ENCODE results near the gene SACM1L. TPM values are rescaled to one million over a fixed set of nuclear protein-coding genes. Genes with fewer than 3 reads are reported as not detected.
"Not testable (repeated sequence)": the region's sequence is repeated elsewhere in the genome, so short reads cannot be mapped to it uniquely, and the experiment has no call there.

The SACM1L gene
- total RNA-seq, 1 donor from 2014 or later, result 27.8 TPM

DNA sequence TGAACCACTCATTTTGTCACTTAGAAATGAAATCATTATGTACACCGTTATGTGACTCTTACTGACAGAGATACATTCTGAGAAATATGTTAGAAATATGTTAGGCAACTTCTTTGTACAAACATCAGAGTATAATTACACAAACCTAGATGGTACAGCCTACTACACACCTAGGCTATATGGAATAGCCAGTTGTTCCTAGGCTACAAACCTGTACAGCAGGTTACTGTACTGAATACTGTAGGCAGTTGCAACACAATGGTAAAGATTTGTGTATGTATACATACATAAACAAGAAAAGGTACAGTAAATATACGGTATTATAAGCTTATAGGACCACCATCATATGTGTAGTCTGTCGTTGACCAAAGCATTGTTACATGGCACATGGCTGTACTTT lies 3.7 kb downstream of the SACM1L start:
- no peak for DNase-seq (ENCODE audit: low read depth, low spot score)

DNA sequence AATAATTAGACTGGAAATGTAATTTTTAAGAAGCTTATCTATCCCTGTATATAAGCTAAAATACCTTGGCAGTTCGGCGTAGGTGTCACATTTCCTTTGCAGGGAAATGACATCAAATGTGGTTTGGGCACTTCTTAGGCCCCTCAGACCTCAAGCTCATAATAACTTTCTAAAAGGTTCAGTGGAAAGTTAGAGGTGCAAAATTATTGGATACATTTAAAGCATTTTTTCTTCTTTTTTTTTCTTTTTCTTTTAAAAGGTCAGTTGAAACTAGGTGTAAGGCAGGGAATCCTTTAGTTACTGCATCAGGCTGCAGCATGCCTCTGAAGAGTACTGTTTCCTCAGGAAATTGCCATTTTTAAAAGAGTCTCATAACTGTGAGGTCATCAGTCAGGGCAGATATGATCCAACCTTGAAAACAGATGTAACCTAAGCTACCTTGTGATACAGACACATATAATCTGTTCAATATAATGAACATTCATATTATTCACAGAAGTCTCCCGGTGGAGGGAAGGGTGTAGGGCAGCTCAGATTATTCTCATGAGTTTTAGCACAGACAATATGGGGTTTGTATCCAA lies 4.8 kb downstream of the SACM1L start:
- no peak for DNase-seq (ENCODE audit: low read depth, low spot score)

DNA sequence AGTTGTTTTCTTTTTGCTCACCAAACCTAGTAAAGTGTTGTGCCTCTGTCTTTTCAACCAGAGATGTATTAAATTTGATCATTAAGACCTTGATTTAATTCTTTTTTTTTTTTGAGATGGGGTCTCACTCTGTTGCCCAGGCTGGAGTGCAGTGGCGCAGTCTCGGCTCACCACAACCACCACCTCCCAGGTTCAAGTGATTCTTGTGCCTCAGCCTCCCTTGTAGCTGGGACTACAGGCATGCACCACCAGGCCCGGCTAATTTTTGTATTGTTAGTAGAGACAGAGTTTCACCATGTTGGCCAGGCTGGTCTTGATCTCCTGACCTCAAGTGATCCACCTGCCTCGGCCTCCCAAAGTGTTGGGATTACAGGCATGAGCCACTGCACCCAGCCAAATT lies 6.0 kb downstream of the SACM1L start:
- DNase-seq (ENCODE audit: low read depth, low spot score), result not testable (repeated sequence)

DNA sequence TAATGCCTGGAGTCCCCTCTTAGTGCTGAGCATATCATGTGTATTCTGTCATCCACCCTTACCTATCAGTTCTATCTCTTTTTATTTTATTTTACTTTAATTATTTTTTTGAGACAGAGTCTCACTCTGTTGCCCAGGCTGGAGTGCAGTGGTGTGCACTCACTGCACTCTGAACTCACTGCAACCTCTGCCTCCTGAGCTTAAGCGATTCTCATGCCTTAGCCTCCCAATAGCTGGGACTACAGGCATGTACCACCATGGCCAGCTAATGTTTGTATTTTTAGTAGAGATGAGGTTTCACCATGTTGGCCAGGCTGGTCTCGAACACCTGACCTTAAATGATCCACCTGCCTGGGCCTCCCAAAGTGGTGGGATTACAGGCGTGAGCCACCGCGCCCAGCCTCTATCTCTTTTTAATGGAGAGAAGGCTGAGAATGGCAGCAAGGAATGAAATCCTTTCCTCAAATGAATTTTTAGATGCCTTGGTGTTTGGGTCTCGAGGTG lies 11.4 kb downstream of the SACM1L start:
- no peak for DNase-seq (ENCODE audit: low read depth, low spot score)

DNA sequence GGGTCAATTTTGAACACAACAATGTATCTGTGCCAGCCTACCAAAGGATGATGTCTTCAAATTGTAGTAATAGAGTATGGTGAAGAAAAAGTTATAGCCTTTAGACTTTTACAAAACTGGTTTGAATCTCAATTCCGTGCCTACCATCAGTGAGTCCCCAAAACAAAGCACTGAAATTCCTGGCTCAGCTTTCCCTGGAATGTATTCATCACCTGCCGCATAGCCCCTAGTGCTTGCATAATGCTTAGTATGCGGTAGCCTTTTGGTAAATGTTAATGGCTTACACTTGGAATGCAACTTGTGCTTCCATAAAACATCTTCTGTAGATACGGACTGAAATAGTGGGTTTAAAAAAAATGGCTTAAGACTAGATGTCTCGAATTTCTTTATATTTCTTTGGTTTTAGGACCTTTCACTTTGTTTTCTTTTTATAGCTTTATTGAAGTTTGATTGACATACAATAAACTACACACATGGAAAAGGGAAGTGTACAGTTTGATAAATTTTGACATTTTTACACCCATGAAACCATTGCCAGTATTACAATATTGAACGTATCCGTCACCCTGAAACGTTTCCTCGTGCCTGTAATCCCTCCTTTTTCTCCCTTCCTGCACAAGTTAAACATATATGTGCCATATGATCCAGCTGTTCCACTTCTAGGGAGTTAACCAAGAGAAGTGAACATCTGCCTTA lies 12.1 kb downstream of the SACM1L start:
- DNase-seq (ENCODE audit: low read depth, low spot score), result no peak

DNA sequence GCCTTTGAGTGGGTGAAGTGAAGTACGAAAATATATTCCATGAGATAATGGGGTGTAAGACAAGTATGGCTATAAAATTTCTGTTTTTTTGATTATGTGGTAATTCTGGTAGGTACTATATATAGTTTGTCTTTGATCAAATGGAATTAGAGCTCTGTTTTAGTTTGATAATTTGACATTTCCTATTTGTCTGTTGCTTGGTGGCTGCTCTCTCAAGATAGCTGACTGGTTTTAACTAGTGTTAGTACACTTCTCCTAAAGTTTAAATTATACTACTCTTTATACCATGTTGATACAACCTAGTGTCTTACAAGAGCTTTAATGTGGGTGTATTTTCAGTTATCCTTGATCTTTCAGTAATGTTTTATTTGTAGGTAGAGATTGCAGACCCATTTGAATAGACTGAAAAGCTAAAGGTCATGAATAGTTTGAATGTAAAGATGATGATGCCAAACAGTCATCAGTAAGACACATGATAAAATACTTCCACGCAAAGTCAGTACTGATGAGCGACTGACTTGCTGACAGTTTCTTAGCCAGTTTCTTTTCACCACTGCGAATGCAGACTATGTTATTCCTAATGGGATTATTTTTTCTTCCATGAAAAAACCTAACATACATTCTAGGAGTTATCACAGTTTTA lies 15.2 kb downstream of the SACM1L start:
- DNase-seq (ENCODE audit: low read depth, low spot score), result no peak

DNA sequence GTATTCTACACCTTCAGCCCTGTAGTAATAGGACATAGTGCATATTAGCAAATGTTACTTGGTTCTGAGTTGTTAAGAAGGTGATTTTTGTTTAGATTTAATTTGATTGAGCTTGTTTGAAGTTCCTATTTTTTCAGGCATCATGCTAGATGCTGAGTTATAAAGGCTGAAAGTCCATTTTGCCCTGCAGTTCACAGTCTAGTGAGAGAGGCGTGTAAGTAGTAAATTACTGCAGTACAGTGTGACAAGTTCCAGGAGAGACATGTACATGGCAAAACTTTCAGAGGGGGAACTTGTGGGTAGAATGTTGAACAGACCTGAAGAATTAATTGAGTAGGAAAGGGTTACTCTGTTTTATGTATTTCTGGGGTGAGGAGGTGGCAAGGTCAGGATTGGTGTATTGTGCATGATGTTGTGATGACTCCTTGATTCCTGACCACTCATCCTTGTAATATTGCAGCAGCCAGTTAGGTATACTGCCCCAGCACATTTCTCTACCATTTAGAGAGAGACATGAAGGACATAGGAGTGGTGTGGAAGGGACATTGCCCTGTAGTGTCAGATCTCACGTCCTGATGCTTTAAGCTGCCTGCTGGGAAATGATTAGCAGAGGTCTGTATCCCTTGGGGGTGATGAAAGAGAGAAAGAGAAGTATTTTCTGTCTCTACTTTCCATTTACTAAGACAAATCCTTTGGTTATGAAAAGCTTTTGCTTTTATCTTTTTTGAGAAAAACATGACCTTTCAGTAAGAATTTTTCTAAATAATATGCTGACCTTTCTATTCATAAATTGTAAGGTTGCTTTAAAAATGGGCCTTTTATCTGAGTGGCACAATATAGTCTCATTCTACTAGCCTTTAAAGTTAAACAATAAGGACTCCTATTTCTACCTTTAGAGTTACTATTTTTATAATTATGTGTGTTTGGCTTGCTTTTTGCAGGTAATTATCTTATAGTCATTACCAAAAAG lies 16.9 kb downstream of the SACM1L start:
- no peak for DNase-seq (ENCODE audit: low read depth, low spot score)

DNA sequence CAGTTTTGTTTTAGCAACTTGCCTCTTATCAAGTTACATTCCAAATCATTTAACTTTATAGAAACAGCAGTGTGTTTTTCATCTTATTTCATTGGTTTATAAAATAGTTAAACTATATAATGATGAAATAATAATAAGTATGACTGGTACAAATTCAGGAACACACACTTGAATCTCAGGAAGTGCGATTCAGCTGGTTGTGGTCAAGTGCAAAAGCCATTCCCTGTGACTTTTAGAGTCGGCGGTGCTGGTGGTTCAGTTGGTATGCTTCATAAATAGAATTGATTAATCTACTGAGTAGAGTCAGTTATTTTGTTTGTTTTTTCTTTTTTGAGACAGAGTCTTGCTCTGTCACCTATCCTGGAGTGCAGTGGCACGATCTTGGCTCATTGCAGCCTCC lies 22.7 kb downstream of the SACM1L start:
- no peak for DNase-seq (ENCODE audit: low read depth, low spot score)

DNA sequence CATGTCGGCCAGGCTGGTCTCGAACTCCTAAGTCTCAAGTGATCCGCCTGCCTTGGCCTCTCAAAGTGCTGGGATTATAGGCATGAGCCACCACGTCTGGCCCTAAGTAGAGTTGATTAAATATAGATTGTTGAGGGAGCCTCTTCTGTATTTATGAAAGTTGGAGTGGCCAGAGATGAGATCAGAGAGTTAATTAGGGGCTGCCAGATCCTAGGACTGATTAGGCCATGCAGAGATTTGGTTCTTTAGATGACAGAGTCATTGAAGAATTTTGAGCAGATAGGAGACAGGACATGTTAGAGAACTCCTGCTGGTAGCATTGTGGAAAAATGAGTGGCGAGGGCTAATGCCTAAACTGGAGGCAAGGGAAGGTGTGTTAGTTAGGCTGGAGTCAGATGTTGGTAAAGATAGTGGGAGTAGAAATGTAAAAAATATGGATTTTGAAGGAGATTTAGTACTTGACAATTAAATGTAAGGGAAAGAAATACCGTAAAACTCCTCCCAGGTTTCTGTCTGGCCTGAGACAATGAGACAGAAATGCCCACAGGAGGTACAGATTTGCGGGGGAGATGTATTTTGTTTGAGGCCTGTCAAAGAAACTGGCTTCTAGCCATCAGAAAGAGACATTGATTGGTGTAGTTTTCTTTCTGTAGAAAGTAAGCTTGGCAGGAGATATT lies 23.4 kb downstream of the SACM1L start:
- DNase-seq (ENCODE audit: low read depth, low spot score), result no peak

DNA sequence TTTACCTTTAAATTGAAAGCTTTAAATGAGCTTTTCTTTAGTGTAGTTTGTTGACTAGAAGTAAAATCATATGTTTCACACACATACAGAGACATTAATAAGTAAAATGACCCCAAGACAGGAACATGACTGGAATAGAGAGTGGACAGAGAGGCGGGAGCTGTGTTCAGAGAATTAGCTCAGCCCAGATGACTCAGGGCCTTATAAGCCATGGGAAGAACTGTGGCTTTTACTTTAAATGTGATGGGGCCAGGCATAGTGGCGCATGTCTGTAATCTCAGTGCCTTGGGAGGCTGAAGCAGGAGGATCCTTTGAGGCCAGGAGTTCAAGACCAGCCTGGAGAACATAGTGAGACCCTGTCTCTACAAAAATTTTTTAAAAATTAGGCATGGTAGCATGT lies 26.7 kb downstream of the SACM1L start:
- no peak for DNase-seq (ENCODE audit: low read depth, low spot score)

DNA sequence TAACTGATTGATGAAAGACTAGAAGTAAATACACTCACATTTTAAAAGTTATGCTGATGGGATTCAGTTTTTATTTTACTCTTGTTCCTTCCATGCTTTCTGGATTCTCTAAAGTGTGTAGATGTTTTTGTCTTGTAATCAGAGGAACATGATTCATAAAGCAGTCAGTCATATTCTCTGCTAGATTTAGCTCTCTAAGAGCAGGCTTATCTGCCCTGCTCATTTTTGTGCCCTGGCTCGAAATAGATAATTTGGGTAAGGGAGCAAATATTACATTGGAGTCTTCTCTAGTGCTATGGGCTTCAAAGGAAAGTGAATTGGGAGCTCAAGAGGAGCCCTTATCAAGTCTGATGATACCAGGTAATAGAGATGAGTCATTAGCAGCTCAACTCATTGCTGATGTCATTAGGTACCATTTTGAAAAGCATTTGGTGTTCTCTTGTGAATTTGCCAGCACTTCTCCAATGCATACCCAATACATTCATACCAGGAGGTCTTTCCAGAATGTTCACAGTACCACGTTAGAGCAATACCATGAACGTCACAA lies 27.7 kb downstream of the SACM1L start:
- DNase-seq (ENCODE audit: low read depth, low spot score), result no peak

DNA sequence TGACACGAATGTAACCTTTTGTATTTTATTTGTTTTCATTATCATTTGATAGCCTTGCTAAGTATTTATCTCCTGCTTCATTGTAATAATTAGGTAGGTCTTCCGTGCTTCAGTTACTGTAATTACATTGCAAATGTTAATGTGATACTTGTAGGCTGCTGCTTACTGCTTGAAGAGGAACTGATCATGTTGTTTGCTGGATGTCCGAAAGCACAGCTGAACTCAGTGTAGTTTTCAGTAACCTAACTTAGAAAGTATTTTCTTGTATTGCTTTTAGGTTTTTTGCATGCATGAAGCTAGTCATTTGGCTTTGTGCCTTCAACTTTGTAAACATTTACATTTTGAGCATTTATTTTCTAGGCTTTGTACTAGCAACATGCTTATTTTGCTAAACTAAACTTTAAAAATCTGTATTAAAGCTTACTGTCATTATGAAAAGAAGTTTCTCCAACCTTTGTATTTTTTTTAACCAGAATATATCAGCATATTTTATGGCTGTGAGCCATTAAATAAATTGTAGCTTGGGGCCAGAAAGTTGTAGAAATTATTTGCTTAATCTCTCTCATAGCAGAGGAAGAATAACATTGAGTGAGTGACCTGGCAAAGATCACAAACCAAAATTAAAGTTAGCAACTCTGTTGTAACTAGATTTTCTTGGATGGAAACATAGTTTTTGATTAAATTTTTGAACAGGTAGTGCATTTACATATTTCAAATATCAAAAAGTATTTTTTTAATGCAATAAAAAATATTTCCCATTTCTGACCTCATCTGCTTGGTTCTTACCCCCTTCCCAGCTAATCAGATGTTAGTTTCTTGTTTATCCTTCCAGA lies 30.7 kb downstream of the SACM1L start:
- no peak for DNase-seq (ENCODE audit: low read depth, low spot score)

DNA sequence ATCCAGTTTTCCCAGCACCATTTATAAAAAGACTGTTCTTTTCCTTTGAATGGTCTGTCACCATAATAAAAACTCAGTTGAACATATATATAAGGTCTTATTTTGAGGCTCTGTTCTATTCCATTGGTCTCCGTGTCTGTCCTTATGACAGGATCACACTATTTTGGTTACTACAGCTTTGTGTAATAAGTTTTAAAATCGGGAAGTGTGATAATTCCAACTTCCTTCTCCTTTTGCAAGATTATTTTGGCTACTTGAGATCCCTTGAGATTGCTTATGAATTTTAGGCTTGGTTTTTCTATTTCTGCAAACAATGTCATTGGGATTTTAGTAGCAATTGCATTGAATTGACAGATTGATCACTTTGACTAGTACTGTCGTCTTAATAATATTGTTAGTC lies 35.7 kb downstream of the SACM1L start:
- DNase-seq (ENCODE audit: low read depth, low spot score), result no peak

DNA sequence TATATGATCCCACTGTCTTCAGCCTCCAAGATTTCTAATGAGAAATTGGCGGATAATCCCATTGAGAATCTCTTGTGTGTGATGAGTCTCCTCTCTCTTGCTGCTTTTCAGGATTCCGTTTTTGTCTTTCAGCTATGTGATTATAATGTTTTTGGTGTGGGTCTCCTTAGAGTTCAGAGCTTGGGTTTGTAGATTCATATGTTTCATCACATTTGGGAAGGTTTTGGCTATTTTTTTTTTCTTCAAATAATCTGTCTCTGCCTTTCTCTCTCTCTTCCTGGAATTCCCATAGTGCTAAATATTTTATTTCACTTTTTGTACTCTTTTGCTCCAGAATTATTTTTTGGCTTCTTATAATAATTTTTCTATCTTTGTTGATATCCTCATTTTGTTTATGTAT lies 40.4 kb downstream of the SACM1L start:
- DNase-seq (ENCODE audit: low read depth, low spot score), result no peak

DNA sequence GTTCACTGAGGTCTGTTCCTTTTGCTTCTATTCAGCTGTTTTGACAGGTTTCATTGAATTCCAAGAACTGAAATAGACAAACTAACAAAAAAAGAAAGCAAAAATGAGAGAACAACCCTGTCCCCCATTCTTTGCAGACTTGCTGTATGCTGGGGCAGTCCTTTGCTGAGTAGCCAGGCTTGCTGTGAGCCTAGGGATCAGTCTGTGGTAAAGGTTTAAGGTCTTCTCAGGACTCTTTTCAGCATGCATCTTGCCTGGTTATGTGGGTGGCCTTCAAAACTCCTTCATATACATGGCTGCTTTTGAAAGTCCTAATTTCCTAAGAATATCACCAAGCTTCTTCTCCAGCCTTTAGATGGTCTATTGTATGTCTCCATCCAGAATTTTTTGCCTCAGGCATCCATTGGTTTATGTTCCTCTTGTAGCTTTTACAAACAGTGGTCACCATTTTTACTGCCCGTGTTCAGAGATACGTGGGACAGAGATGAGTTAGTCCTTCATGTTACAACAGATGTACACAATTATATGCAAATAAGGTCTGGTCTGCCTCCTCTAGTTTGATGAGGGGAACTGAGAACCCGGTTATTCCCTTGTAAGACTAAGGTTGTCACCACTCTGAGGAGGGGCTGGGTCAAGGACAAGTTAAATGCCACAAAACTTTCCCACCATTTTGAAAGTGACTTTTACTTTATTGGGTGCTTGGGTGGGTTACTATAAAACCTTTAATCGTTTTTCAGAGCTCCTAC lies 41.4 kb downstream of the SACM1L start:
- DNase-seq (ENCODE audit: low read depth, low spot score), result no peak

DNA sequence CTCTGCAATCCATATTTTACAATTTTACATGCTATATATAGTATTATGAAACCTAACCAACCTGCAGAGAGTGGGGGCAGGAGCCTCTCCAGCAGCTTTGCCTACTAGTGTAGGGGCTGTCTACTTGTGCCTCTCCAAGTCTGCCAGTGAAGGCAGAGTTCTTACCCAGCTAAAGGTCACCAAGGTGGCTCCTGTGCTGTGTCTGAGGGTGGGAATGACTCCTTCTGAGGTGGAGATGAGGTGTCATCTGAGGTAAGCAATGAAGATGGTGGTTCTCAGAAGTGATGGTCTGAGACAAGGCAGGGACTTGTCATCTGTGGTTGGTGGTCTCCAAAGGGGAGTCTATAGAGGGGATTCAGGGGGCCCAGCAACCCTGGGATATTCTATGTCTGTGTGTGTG lies 47.5 kb downstream of the SACM1L start:
- no peak for DNase-seq (ENCODE audit: low read depth, low spot score)

DNA sequence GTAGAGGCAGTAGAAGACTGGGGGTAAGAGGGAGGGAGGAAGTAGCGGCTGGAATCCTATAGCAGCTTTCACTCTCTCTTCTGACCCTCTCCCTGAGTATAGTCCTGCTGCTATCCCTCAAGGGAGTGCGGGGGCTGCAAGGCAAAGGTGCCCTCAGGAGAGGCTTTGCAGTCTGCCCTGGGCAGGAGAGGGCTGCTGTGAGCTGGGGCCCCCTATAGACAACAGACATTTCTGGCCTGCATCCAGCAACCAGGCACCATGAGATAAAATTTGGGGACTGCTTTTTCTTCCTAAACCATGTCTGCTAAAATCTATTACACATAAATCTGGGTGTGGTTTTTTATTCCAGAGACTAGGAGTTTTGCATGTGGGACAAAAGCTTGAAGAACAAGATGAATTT lies 48.0 kb downstream of the SACM1L start:
- DNase-seq (ENCODE audit: low read depth, low spot score), result no peak

DNA sequence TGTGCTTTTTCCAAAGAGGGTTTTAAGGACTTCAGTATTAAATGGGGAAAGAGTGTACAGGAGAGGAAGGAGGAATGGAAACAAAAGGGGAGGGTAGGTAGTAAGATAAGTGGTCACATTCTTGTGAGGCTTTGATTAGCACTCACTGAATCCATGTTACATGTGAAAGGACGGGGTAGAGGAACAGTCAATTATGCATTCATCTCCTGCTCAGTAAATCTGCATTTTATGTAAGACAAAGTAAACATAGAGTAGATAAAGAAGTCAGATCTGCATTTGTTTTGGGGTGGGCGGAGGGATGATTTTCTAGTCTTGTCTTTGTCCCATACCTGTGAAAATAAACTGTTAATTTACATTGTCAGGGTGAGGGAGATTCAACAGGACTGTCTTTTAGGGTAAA lies 50.8 kb downstream of the SACM1L start:
- DNase-seq (ENCODE audit: low read depth, low spot score), result no peak

DNA sequence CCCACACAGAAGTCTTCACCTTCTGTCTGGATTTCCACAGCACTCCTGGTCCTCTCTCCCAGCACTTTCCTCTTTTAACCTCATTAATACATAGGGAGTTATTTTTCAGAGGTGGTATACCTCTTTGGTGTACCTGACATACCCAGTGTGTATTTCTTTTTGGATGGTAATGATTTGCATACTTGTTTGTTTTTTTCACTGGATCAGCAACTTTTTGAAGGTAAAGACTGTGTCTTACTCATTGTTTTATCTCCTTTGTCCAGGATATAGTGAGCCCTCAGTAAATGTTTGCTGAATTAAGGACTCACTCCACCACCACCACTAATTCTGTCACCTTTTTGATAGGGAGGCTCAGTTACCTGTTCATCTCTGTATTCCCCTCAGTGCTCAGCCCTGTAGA lies 52.1 kb downstream of the SACM1L start:
- no peak for DNase-seq (ENCODE audit: low read depth, low spot score)

Measured in pulmonary artery endothelial cell (primary cell).